Breast epithelium (tissue), 3 donors: ENCODE results near the gene FHIT.

ENCODE experiments used
- POLR2A ChIP-seq: fragments of 450-650 bp; IDR thresholded peaks from one replicate; pipeline ENCODE4 v1.6.1; 2016; ENCODE audit warnings: antibody characterized with exemption, mild to moderate bottlenecking, moderate library complexity
- POLR2AphosphoS5 ChIP-seq, 3 donors: sonication (generic); formaldehyde crosslinking; IDR thresholded peaks; one replicate each; pipeline ENCODE4 v1.6.1; 2017; ENCODE audit warnings: antibody characterized with exemption in 3 of 3
- TF ChIP-seq, protein P1 (sequence below), 3 donors: fragments of 450-650 bp; IDR thresholded peaks; one replicate each; pipeline ENCODE4 v1.5.1; 2016 to 2017; ENCODE audit warnings: antibody characterized with exemption in 3 of 3, mild to moderate bottlenecking in 3 of 3, moderate library complexity in 3 of 3

DNA sequence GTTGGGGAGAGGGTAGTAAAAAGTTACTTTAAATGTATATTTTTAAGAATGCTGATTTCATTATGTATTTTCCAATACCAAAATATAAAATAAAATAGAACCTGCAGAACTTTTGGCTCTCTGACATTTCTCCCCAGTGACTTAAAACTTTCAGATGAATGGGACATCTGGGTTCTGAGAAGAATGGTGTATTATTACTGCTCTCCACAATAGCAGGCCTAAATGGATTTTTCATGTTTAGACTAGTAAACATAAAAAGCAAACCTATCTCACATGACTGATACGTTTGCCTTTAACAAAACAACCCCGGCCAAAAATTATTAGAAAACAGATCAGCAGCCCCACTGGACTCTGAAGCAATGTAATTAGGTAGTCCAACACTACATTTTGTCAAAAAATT is 73.8 kb downstream of the FHIT start:
- TF ChIP-seq POLR2A (no peak), POLR2AphosphoS5 (IDR thresholded peaks at IDR 0.05) (no peak)
- TF ChIP-seq, protein P1, sequence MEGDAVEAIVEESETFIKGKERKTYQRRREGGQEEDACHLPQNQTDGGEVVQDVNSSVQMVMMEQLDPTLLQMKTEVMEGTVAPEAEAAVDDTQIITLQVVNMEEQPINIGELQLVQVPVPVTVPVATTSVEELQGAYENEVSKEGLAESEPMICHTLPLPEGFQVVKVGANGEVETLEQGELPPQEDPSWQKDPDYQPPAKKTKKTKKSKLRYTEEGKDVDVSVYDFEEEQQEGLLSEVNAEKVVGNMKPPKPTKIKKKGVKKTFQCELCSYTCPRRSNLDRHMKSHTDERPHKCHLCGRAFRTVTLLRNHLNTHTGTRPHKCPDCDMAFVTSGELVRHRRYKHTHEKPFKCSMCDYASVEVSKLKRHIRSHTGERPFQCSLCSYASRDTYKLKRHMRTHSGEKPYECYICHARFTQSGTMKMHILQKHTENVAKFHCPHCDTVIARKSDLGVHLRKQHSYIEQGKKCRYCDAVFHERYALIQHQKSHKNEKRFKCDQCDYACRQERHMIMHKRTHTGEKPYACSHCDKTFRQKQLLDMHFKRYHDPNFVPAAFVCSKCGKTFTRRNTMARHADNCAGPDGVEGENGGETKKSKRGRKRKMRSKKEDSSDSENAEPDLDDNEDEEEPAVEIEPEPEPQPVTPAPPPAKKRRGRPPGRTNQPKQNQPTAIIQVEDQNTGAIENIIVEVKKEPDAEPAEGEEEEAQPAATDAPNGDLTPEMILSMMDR (IDR thresholded peaks at IDR 0.05), result no peak
